GM18507 (cell line): ENCODE results near the gene CCDC124.
"Not testable (repeated sequence)": the region's sequence is repeated elsewhere in the genome, so short reads cannot be mapped to it uniquely, and the experiment has no call there.

ENCODE experiments used
- DNase-seq: peaks from one replicate; pipeline ENCODE4 v3.0.0; 2011; ENCODE audit warnings: low read depth; ENCODE audit not compliant: insufficient read length; ENCODE audit errors: extremely low spot score
- FAIRE-seq: peaks from 2 replicates; lab custom pipeline; 2011; peaks lifted over from hg19 to GRCh38; lab: Jason Lieb, UNC

Gene CCDC124

GRCh38 chr19:17974551-17974950 is 41.7 kb downstream of the CCDC124 start:
- no peak for FAIRE-seq
- no peak for DNase-seq

DNA sequence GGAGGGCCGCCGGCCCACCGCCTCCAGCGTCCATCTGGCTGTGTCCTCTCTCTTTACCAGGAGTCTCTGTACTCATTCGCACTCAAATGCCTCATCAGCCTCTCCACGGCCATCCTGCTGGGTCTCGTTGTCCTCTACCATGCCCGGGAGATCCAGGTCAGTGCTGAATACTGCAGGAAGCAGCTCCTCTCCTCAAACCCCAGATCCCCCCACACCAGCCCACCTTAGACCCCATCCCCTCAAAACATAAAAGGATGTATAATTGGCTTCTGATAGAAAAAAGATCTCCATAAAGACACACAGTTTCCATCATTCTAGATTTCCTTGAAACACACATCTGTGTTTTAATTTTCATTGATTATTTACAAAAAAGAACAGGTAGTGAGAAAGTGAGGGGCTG is 42.2 kb downstream of the CCDC124 start:
- DNase-seq (no peak), FAIRE-seq (no peak)

GRCh38 chr19:17977021-17977420 is 44.2 kb downstream of the CCDC124 start:
- DNase-seq (no peak), FAIRE-seq (no peak)

GRCh38 chr19:17977488-17977887 is 44.7 kb downstream of the CCDC124 start:
- DNase-seq, result no peak
- FAIRE-seq, result no peak

DNA sequence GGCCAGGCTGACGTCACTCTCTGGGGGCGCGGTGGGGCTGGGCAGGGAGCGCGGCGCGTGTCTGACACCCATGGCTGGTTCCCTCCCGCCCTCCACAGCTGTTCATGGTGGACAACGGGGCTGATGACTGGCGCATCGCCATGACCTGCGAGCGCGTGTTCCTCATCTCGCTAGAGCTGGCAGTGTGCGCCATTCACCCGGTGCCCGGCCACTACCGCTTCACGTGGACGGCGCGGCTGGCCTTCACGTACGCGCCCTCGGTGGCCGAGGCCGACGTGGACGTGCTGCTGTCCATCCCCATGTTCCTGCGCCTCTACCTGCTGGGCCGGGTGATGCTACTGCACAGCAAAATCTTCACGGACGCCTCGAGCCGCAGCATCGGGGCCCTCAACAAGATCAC is 48.8 kb downstream of the CCDC124 start:
- FAIRE-seq (no peak), DNase-seq (no peak)

DNA sequence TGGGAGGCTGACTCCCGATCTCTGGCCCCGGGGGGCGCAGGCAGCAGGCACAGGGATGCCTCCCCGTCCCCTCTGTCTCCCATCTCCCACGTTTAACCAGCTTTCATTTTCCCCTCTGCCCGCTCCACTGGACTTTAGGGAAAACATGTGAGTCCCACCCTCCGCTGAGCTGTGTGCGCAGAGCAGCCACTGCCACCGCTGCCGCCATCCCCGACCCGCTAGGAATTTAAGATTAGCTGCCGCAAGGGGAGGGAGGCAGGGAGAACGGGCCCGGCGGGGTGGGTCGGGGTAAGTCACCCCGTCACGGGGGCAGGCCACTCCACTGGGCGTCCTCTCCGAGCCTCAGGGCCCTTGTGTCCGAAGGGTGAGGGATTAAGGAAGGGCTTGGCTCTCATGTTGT is 49.6 kb downstream of the CCDC124 start:
- FAIRE-seq, result no peak

DNA sequence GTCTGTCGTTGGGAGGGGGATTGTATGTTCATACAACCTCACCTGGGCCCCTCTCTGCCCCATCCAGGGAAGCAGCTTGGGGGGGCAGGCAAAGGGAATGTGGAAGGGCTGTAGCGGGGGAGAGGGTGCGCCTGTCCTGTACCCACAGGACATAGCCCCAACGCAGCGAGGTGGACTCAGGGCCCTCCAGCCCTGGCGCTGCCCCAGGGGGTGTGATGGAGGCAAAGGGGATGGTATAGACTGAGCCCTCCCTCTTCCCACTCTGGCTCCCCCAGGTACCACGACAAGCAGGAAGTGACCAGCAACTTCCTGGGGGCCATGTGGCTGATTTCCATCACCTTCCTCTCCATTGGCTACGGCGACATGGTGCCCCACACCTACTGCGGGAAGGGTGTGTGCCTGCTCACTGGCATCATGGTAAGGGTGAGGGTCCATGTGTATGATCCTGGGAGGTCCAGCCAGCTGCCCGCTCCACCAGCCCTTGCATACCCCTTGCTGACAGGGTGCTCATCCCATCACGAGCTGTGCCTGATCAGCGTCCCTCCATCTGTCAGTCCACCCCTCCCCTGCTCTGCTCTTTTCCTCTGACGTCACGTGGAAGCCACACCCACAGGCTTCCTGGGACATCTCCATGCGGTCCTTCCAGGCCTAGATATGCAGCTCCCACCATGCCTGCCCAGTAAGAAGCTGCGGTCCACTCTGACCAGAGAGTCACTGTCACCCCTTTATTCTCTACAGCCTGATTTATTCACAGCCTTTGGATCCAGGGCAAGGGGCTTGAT is 52.4 kb downstream of the CCDC124 start:
- no peak for DNase-seq
- FAIRE-seq, result no peak

More for the DNA sequence above, 49.6 kb downstream of the CCDC124 start:
- DNase-seq, result no peak

DNA sequence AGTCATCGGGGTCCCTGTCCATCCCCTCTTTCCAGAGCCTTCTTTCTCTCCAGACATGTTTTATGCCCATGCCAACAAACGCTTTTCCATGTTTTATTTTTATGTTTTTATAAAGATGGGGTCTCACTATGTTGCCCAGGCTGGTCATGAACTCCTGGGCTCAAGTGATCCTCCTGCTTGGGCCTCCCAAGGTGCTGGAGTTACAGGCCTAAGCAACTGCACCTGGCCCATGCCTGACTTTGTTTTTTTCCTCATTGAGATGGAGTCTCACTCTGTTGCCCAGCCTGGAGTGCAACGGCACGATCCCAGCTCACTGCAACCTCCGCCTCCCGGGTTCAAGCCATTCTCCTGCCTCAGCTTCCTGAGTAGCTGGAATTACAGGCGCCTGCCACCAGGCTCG is 53.8 kb downstream of the CCDC124 start:
- not testable (repeated sequence) for DNase-seq, FAIRE-seq

DNA sequence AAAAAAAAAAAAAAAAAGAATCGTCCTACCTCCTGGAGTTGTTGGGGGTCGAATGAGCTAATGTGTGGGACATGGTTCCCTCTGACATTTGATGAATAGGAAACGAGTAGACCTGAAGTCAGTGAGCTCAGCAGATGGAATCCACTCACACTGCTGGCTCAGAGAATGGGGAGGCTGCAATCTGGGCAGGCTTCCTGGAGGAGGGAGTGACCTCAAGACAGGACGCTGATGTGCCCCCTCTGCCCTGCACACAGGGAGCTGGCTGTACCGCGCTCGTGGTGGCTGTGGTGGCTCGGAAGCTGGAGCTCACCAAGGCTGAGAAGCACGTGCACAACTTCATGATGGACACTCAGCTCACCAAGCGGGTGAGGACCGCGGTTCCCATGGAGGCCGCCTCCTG is 55.3 kb downstream of the CCDC124 start:
- no peak for FAIRE-seq

GRCh38 chr19:17989425-17990094 is 56.7 kb downstream of the CCDC124 start:
- DNase-seq (no peak), FAIRE-seq (no peak)

More for the DNA sequence above, 55.3 kb downstream of the CCDC124 start:
- DNase-seq, result no peak

DNA sequence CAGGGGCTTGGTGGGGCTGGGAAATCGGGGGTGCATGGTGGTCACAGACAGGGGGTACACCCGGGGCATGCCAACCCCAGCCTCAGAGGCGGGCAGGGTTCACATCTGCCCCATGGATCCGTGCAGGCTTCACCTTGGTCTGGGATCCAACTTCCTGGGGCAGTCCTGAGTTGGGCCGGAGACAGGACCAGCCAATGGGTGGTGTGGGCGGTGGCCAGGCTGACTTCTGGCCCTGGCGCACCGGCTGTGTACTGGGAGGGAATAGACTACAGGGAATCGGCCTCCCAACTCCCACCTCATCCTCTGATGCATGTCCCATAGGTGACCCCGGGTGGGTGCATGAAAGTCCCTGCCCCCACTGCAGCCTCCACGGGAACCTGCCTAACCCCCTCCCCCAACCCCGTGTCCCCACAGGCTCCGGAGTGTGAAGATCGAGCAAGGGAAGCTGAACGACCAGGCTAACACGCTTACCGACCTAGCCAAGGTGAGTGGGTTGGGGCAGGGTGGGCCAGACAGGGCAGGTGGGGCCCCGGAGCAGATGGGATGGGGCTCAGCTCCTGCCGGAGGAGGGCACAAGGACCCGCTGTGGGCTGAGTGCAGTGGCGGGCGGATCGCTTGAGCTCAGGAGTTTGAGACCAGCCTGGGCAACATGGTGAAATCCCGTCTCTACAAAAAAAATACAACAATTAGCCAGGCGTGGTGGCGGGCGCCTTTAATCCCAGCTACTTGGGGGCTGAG is 60.4 kb downstream of the CCDC124 start:
- FAIRE-seq, result no peak
- no peak for DNase-seq
